ENCODE measurements around the gene PLAGL1.

DNA sequence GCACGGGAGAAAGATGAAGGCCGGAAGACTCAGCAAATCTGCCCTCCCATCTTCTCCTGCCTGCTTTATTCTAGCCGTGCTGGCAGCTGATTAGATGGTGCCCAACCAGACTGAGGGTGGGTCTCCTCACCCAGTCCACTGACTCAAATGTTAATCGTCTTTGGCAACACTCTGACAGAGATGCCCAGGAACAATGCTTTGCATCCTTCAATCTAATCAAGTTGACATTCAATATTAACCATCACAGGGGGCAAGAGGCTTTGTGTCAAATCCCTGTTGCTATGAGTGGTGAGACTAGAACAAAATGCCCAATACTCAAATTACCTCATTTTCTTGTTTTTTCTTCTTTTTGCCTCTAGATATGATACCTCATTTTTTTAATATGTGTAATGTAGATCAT is 27.4 kb upstream of the PLAGL1 start:
- TF ChIP-seq, protein P1, sequence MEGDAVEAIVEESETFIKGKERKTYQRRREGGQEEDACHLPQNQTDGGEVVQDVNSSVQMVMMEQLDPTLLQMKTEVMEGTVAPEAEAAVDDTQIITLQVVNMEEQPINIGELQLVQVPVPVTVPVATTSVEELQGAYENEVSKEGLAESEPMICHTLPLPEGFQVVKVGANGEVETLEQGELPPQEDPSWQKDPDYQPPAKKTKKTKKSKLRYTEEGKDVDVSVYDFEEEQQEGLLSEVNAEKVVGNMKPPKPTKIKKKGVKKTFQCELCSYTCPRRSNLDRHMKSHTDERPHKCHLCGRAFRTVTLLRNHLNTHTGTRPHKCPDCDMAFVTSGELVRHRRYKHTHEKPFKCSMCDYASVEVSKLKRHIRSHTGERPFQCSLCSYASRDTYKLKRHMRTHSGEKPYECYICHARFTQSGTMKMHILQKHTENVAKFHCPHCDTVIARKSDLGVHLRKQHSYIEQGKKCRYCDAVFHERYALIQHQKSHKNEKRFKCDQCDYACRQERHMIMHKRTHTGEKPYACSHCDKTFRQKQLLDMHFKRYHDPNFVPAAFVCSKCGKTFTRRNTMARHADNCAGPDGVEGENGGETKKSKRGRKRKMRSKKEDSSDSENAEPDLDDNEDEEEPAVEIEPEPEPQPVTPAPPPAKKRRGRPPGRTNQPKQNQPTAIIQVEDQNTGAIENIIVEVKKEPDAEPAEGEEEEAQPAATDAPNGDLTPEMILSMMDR (conservative IDR thresholded peaks at IDR 0.05; ENCODE audit: low read length), result no peak
- no peak for TF ChIP-seq EZH2phosphoT487 (IDR thresholded peaks at IDR 0.05; ENCODE audit: borderline replicate concordance)

All from Loucy (cell line).